NCI-H1930 (cell line): ENCODE results near the gene RWDD4.
A peak's percentile ranks its signal among the peaks of the same experiment; 100 is the strongest.

Experiments used
- DNase-seq, 2 experiments: peaks; one replicate each; lab custom pipeline; 2025; lab: John Stamatoyannopoulos, UW

RWDD4 gene

GRCh38 chr4:183659029-183659871, at the start of gene RWDD4, which contains the start of gene TRAPPC11:
Gene RWDD4 (minus strand): TSS chr4:183659185. CDS start chr4:183658952, 233 bp downstream.
Gene TRAPPC11 (plus strand): TSS chr4:183659293. CDS start chr4:183663868, 4,575 bp downstream.
- DNase-seq, result peak; percentile 91

GRCh38 chr4:183702492-183702891, 43.5 kb upstream of the RWDD4 start:
- DNase-seq, result no peak

GRCh38 chr4:183700407-183700806, 41.4 kb upstream of the RWDD4 start:
- DNase-seq, result no peak

- no peak for DNase-seq
Measured at GRCh38 chr4:183698909-183699308, 39.9 kb upstream of the RWDD4 start.

DNA sequence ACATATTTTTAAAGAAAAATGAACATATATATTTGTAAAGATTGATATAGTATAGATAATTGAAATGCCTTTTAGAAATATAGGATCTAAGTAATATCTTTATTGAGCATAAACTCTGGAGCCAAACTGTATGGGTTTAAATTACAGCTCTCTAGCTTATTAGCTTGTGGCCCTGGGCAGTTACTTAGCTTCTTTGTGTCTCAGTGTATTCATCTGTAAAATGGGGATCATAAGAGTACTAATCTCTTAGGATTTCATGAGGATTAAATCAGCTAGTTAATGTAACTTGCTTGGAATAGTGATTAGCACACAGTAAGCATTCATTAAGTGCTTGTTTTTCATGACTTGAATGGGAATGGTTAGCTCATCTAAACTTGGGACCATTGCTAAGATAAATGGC, 32.9 kb upstream of the RWDD4 start:
- DNase-seq, result no peak

DNA sequence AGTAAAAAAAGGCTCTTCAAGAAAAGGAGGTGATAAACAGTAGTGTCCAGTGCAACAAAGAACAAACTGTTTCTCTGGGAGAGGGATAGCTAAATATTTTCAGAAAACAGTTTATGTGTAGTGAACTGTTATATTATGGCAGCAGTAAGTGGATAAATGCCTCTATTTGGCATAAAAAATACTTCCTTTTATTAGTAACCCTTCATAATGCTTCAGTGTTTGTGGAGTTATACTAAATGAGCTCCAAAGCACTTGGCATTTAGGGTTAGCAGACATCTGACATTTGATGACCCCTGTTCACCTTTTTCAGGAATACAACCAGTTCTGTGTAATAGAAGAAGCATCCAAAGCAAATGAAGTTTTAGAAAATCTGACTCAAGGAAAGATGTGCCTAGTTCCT, 32.0 kb upstream of the RWDD4 start:
- no peak for DNase-seq

GRCh38 chr4:183688216-183688615, 29.2 kb upstream of the RWDD4 start:
- no peak for DNase-seq

DNA sequence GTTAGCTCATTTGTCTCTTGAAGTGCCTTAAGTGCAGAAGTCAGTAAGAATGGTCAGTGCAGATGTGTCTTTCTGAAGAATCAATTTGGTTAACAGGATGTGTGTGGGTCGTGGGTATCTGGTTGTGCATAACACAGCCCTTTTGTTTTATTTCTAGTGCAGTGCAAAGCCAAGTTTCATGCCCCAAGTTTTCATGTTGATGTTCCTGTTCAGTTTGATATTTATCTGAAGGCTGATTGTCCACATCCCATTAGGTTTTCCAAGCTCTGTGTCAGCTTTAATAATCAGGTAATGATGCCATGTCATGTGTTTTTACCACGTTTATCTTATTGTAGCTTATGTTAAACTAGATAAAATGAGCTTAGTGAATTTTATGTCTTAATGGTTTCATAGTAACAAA, 27.5 kb upstream of the RWDD4 start:
- DNase-seq, result no peak

- no peak for DNase-seq
Measured at GRCh38 chr4:183681119-183681518, 22.1 kb upstream of the RWDD4 start.

- no peak for DNase-seq
Measured at GRCh38 chr4:183675625-183676024, 16.6 kb upstream of the RWDD4 start.

GRCh38 chr4:183674153-183674552, 15.2 kb upstream of the RWDD4 start:
- DNase-seq, result no peak

DNA sequence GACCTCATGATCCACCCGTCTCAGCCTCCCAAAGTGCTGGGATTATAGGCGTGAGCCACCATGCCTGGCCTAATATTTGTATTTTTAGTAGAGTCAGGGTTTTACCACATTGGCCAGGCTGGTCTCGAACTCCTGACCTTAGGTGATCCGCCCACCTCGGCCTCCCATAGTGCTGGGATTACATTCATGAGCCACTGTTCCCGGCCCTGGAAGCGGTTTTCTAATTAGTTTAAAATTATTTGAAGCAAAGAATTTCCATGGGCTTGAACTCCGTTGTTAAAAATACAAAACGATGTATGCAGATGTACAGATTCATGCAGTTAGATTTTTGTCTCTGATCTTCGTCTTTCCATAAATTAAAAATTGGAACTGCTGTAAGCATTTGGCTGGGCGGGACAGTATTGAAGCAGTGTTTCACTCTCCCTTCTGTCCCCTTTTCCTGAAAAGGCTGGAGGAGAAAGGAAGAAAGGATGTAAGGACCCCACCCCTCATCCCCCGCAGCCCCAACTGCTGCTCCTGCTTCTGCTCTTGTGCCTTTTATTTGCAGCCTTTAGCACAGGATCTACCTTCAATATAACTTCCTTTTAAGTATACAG, 12.1 kb upstream of the RWDD4 start:
- no peak for DNase-seq

- DNase-seq, result no peak
Measured at GRCh38 chr4:183670251-183670650, 11.3 kb upstream of the RWDD4 start.

DNA sequence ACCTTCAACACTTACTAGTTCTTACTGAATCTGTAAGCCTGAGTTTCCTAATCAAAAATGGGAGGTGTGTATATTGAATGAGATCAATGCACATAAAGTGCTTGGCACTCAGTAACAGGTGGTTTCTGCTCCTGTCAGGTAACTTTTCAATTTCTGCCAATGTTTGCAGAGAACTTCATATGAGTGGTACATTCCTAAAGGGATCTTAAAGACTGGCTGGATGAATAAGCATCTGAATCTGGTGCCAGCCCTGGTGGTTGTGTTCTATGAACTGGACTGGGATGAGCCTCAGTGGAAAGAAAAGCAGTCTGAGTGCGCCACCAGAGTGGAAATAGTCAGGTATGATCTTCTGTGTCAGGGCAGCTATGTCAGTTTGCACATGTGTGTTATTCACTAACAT, 7.1 kb upstream of the RWDD4 start:
- no peak for DNase-seq

DNA sequence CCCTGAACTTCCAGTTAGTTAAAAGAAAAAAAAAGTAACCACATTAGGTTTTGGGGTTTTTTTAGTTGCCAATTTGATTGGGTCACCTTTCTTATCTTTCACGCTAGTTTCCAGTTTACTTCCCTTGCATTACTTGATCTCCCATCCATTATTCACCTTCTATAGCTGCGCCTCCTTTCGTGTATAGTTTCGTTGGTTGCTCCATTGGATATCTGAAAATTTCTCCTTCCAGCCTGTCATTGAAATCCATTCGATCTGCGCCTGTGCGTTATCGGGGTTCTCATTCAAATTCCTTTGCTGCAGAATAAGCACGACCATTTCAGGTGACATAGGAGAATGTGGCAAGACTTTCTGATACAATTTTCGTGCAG, 872 bp upstream of the RWDD4 start:
- no peak for DNase-seq

- DNase-seq, result no peak
Measured at GRCh38 chr4:183658362-183659028, 490 bp downstream of the RWDD4 start.

DNA sequence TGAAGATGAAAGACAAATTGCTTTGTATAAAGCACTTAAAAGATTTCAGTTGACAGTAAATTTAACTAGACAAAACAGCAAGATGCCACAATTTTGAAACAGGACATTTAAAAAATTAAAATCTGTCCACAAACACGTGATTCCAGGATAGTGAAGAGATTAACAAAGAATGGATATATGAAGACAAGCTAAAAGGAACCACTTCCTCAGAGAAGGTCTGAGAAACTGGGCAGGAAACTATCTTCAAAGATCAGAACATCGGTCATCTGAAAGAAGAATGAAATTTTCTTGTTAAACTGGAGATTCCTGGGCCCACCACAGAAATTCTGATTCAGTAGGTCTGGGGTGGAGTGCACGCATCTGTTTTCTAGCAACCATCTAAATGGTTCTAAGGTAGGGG, 1.4 kb downstream of the RWDD4 start:
- no peak for DNase-seq

GRCh38 chr4:183645326-183645725, 13.7 kb downstream of the RWDD4 start:
- DNase-seq, result no peak

DNA sequence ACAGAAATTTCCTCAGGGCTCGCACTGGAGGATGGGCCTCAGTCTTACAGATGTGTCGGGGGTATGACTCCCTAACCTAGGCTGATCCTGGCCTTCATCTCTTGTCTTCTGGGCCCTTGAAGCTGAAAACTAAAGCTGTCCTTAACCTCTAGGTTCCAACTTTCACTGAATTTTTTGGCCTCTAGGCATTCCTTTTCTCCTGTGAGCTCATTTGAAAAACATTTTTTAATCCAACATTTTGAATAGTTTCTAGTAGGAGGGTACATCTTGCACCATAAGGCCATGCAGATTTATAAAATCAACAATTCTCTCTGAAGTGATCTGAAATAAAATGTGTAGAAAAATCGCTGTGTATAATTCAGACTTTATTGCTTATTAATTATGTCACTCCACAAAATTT, 19.7 kb downstream of the RWDD4 start:
- no peak for DNase-seq

GRCh38 chr4:183638436-183638835, 20.5 kb downstream of the RWDD4 start:
- no peak for DNase-seq

GRCh38 chr4:183637461-183637860, 21.5 kb downstream of the RWDD4 start:
- DNase-seq, result no peak

GRCh38 chr4:183636923-183637322, 22.1 kb downstream of the RWDD4 start:
- DNase-seq, result no peak

GRCh38 chr4:183636503-183636902, 22.5 kb downstream of the RWDD4 start:
- DNase-seq, result no peak
